Stomach smooth muscle (tissue), 2 donors: ENCODE data around the gene IL17C.

ENCODE experiments used
- H3K27ac ChIP-seq: one replicate; pipeline ENCODE4 v1.7.0; 2013; ENCODE audit warnings: mild to moderate bottlenecking, low read length, inconsistent platforms
- H3K27me3 ChIP-seq, 2 donors: one replicate each; pipeline ENCODE4 v1.7.0; 2013; ENCODE audit warnings: low read length in 2 of 2; ENCODE audit not compliant: insufficient read depth in 2 of 2, control insufficient read depth in 1 of 2
- H3K36me3 ChIP-seq, 2 donors: one replicate each; pipeline ENCODE4 v1.7.0; 2013; ENCODE audit warnings: low read length in 2 of 2; ENCODE audit not compliant: control insufficient read depth in 2 of 2, insufficient read depth in 2 of 2
- H3K4me1 ChIP-seq: one replicate; pipeline ENCODE4 v1.7.0; 2013; ENCODE audit warnings: low read length; ENCODE audit not compliant: control insufficient read depth, insufficient read depth
- H3K4me3 ChIP-seq, 2 donors: one replicate each; pipeline ENCODE4 v1.7.0; 2013; ENCODE audit warnings: low read length in 2 of 2
- H3K9ac ChIP-seq, 2 donors: one replicate each; pipeline ENCODE4 v1.7.0; 2013; ENCODE audit warnings: low read length in 2 of 2, mild to moderate bottlenecking in 1 of 2
- H3K9me3 ChIP-seq, 2 donors: one replicate each; pipeline ENCODE4 v1.7.0; 2013; ENCODE audit warnings: low read length in 2 of 2; ENCODE audit not compliant: control insufficient read depth in 2 of 2
- donor health status: healthy.
- donor health status: Pancreatic carcinoma.

Gene IL17C

DNA sequence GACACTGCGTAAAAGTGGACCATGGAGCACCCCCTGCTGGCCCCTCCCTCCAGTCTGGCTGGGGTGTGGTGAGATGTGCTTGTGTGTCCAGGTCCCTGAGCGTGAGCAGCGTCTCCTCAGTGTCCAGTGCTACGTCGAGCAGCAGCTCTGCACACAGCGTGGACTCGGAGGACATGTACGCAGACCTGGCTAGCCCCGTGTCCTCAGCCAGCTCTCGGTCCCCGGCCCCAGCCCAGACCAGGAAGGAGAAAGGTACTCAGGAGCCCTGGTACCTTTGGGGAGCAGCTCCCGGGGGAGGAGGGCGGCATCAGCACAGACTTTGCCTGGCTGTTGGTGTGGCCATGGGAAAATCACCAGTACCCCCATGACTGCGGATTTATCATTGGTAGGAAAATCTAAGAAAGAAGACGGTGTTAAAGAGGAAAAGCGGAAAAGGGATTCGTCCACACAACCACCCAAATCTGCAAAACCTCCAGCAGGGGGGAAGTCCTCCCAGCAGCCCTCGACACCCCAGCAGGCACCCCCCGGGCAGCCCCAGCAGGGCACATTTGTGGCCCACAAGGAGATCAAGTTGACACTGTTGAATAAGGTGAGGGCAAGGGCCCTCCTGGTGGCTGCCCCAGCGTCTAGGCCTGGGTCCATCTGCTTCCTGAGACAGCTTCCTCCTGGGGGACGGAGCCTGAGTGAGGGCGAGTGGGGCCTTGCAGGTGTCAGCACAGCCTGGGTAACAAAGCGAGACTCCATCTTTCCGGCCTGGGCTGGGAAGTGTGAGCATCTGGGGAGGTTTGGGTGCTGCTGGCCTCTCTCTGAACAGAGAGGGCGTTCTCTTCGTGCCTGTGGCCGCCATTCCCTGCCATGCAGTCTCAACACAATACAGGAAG, 10.6 kb upstream of the IL17C start:
- no peaks in the 10 kb centered on the region for H3K9me3 ChIP-seq
- no peaks in the 10 kb centered on the region for H3K4me1 ChIP-seq
- no peak overlapping the region for H3K27ac ChIP-seq
- H3K4me3 ChIP-seq = no peak overlapping the region
- H3K36me3 ChIP-seq = peaks cover 23 to 60% of the 10 kb centered on the region in 2 donors
- no peak overlapping the region for H3K9ac ChIP-seq
- H3K27me3 ChIP-seq = no peaks in the 10 kb centered on the region

DNA sequence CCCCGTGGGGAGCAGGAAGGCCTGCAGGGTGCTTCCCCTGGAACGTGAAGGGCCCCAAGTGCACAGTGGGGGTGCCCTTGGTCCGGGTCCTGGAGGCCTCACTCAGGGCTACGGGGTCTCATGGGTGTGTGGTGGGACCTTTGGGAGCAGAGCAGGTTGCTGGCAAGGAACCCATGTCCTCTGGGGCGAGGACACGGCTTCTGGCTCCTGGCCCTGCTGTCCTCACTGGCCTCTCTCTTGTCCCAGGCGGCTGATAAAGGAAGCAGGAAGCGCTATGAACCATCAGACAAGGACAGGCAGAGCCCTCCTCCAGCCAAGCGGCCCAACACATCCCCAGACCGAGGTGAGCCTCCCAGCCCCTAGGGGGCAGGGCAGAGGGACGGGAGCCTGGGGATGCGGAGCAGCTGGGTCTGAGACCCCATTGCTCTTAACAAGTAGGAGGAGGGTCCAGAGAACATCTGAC, 9.8 kb upstream of the IL17C start:
- H3K27ac ChIP-seq = no peak overlapping the region
- H3K4me3 ChIP-seq = no peak overlapping the region
- peaks cover 16 to 53% of the 10 kb centered on the region in 2 donors for H3K36me3 ChIP-seq

DNA sequence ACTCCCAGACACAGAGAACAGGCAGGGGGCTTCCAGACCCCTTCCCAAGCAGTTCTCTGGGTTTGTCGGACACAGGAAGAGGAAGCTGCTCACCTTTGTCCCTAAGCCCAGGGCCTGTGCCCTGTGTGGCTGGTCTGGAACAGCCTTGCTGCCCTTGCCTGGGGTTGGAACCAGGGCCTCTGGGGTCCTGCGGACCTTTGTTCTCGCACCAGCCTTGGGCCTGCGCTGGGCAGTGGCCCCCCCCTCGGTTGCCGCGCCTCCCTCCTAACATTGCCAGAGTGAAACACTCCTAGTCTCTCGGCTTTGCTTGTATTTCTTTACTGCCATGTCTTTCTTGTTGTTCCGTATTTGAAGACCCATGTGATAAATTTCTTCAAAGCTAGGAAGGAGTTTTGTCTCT, 8.5 kb upstream of the IL17C start:
- Histone ChIP-seq H3K9me3 (no peaks in the 10 kb centered on the region), H3K4me3 (no peak overlapping the region), H3K9ac (no peak overlapping the region), H3K27ac (no peak overlapping the region), H3K4me1 (peaks cover 1% of the 10 kb centered on the region), H3K27me3 (peaks cover 4 to 5% of the 10 kb centered on the region in 2 donors), H3K36me3 (peaks cover 12 to 42% of the 10 kb centered on the region in 2 donors)

More for the DNA sequence above, 9.8 kb upstream of the IL17C start:
- H3K27me3 ChIP-seq = peaks cover 0 to 3% of the 10 kb centered on the region in 2 donors
- no peaks in the 10 kb centered on the region for H3K9me3 ChIP-seq
- H3K9ac ChIP-seq = no peak overlapping the region
- H3K4me1 ChIP-seq = no peaks in the 10 kb centered on the region

- peaks cover 5 to 7% of the 10 kb centered on the region in 2 donors for H3K27me3 ChIP-seq
- no peak overlapping the region for H3K27ac ChIP-seq
- no peaks in the 10 kb centered on the region for H3K9me3 ChIP-seq
- H3K4me3 ChIP-seq = no peak overlapping the region
- H3K4me1 ChIP-seq = peaks cover 4% of the 10 kb centered on the region
- no peak overlapping the region for H3K9ac ChIP-seq
- peaks cover 8 to 36% of the 10 kb centered on the region in 2 donors for H3K36me3 ChIP-seq
These were observed 7.9 kb upstream of the IL17C start for GRCh38 chr16:88630433-88630832.

DNA sequence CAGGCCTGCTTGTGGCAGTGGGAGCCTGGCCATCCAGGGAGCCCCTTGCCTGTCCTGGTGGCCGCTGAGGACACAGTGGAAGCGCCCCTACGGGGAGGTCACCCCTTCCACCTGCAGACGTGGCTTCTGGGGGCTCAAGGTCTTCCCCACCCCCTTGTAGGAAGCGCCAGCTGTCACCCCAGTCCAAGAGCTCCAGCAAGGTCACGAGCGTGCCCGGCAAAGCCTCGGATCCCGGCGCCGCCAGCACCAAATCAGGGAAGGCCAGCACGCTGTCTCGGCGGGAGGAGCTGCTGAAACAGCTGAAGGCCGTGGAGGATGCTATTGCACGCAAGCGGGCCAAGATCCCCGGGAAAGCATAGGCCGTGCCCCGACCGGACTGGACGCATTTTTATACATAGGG, 7.4 kb upstream of the IL17C start:
- Histone ChIP-seq H3K9ac (no peak overlapping the region), H3K27me3 (peaks cover 7 to 11% of the 10 kb centered on the region in 2 donors), H3K4me3 (no peak overlapping the region), H3K36me3 (peaks cover 7 to 36% of the 10 kb centered on the region in 2 donors), H3K4me1 (peaks cover 4% of the 10 kb centered on the region), H3K9me3 (no peaks in the 10 kb centered on the region), H3K27ac (no peak overlapping the region)

DNA sequence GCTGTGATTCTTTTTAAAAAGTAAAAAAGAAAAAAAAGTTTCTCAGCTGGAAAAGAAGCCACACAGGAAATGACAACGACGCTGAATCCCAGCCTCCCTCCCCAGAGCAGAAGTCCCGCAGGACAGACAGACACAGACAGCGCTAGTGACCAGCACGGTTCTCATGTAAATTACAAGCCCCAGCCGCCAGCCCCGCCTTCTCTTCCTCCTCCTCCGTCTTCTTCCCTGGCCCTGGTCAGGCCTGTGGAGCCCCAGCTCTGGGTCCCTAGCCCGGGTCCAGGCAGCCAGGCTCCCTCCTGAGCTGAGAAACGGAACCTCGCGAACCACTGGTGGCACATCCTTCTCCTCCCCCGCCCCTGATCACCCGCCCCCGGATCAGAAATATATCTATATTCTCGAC, 7.0 kb upstream of the IL17C start:
- Histone ChIP-seq H3K4me3 (no peak overlapping the region), H3K36me3 (peaks cover 6 to 36% of the 10 kb centered on the region in 2 donors), H3K9ac (no peak overlapping the region), H3K9me3 (no peaks in the 10 kb centered on the region), H3K27ac (no peak overlapping the region), H3K4me1 (peaks cover 4% of the 10 kb centered on the region), H3K27me3 (peaks cover 8 to 12% of the 10 kb centered on the region in 2 donors)

- H3K9ac ChIP-seq = no peak overlapping the region
- peaks cover 8 to 13% of the 10 kb centered on the region in 2 donors for H3K27me3 ChIP-seq
- no peak overlapping the region for H3K4me3 ChIP-seq
- peaks cover 4% of the 10 kb centered on the region for H3K4me1 ChIP-seq
- no peak overlapping the region for H3K27ac ChIP-seq
- H3K9me3 ChIP-seq = no peaks in the 10 kb centered on the region
- peaks cover 4 to 33% of the 10 kb centered on the region in 2 donors for H3K36me3 ChIP-seq
These were observed 6.3 kb upstream of the IL17C start for GRCh38 chr16:88631920-88632586.

GRCh38 chr16:88632587-88632930, 5.8 kb upstream of the IL17C start:
- Histone ChIP-seq H3K36me3 (peaks cover 4 to 32% of the 10 kb centered on the region in 2 donors), H3K4me1 (peaks cover 4% of the 10 kb centered on the region), H3K4me3 (no peak overlapping the region), H3K27me3 (peaks cover 8 to 13% of the 10 kb centered on the region in 2 donors), H3K9me3 (no peaks in the 10 kb centered on the region), H3K9ac (no peak overlapping the region), H3K27ac (no peak overlapping the region)

DNA sequence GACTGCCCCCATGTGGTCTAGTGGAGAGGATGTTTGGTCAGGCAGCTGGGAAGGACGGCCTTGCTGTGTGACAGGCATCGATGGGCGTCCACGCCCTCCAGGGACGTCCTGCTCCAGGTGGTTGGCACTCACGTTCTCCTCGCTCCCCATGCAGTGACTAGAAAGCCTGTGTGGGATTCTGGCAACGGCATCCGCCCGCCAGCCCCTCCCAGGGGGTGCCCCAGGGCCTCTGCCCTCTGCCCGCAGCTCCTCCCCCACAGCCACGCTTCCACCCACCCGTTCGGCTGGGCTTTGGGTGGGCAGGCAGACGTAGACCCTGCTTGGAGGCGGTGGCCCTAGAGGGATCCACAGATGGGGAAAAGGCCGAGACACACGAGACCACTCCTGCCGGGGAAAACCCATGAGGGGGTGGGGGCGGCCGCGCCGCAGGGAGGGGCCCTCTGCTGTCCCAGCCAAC, 4.7 kb upstream of the IL17C start:
- Histone ChIP-seq H3K4me3 (no peak overlapping the region), H3K4me1 (peaks cover 4% of the 10 kb centered on the region), H3K27ac (no peak overlapping the region), H3K27me3 (peaks cover 18 to 19% of the 10 kb centered on the region in 2 donors), H3K9ac (no peak overlapping the region), H3K36me3 (peaks cover 0 to 23% of the 10 kb centered on the region in 2 donors), H3K9me3 (no peaks in the 10 kb centered on the region)

GRCh38 chr16:88634141-88634993, 4.0 kb upstream of the IL17C start:
- Histone ChIP-seq H3K9ac (no peak overlapping the region), H3K27ac (no peak overlapping the region), H3K9me3 (no peaks in the 10 kb centered on the region), H3K4me1 (peaks cover 8% of the 10 kb centered on the region), H3K4me3 (peak overlapping the region in 1 of 2 donors; percentile 49), H3K36me3 (peaks cover 0 to 21% of the 10 kb centered on the region in 2 donors), H3K27me3 (peaks cover 25% of the 10 kb centered on the region in 2 donors)
